ENCODE measurements around the gene FUCA2.
"Not testable (repeated sequence)": the region's sequence is repeated elsewhere in the genome, so short reads cannot be mapped to it uniquely, and the experiment has no call there.

FUCA2 gene

GRCh38 chr6:143535189-143535614 lies 23.7 kb upstream of the FUCA2 start:
- DNase-seq (ENCODE audit: low spot score): no peak

GRCh38 chr6:143531720-143532499 lies 20.4 kb upstream of the FUCA2 start:
- no peak for DNase-seq (ENCODE audit: low spot score)

GRCh38 chr6:143529095-143529494 lies 17.6 kb upstream of the FUCA2 start:
- peak; percentile 43 for DNase-seq (ENCODE audit: low spot score)

- DNase-seq (ENCODE audit: low spot score): no peak
These were observed 16.8 kb upstream of the FUCA2 start for GRCh38 chr6:143528164-143528811.

- DNase-seq (ENCODE audit: low spot score): no peak
These were observed 16.2 kb upstream of the FUCA2 start for GRCh38 chr6:143527677-143528076.

GRCh38 chr6:143525356-143525755 lies 13.8 kb upstream of the FUCA2 start:
- DNase-seq (ENCODE audit: low spot score): no peak

GRCh38 chr6:143522039-143522600 lies 10.6 kb upstream of the FUCA2 start:
- DNase-seq (ENCODE audit: low spot score): no peak

GRCh38 chr6:143517447-143517773 lies 5.9 kb upstream of the FUCA2 start:
- DNase-seq (ENCODE audit: low spot score): no peak

GRCh38 chr6:143516690-143517446 lies 5.3 kb upstream of the FUCA2 start:
- no peak for DNase-seq (ENCODE audit: low spot score)

GRCh38 chr6:143515766-143516355 lies 4.3 kb upstream of the FUCA2 start:
- no peak for DNase-seq (ENCODE audit: low spot score)

GRCh38 chr6:143515061-143515760 lies 3.7 kb upstream of the FUCA2 start:
- no peak for DNase-seq (ENCODE audit: low spot score)

GRCh38 chr6:143513410-143513809 lies 1.9 kb upstream of the FUCA2 start:
- DNase-seq (ENCODE audit: low spot score): peak; percentile 52

GRCh38 chr6:143510326-143510725 lies 1.2 kb downstream of the FUCA2 start:
- not testable (repeated sequence) for DNase-seq (ENCODE audit: low spot score)

- DNase-seq (ENCODE audit: low spot score): no peak
These were observed 4.0 kb downstream of the FUCA2 start for GRCh38 chr6:143507358-143508145.

- DNase-seq (ENCODE audit: low spot score): no peak
These were observed 4.9 kb downstream of the FUCA2 start for GRCh38 chr6:143506620-143507019.

- no peak for DNase-seq (ENCODE audit: low spot score)
These were observed 5.3 kb downstream of the FUCA2 start for GRCh38 chr6:143506199-143506598.

GRCh38 chr6:143505537-143505936 lies 6.0 kb downstream of the FUCA2 start:
- DNase-seq (ENCODE audit: low spot score): no peak

- no peak for DNase-seq (ENCODE audit: low spot score)
These were observed 6.4 kb downstream of the FUCA2 start for GRCh38 chr6:143505111-143505510.

- DNase-seq (ENCODE audit: low spot score): no peak
These were observed 7.2 kb downstream of the FUCA2 start for GRCh38 chr6:143504369-143504768.

GRCh38 chr6:143501851-143502250 lies 9.7 kb downstream of the FUCA2 start:
- no peak for DNase-seq (ENCODE audit: low spot score)

- DNase-seq (ENCODE audit: low spot score): no peak
These were observed 13.1 kb downstream of the FUCA2 start for GRCh38 chr6:143498428-143498827.
